Kidney (tissue), 14 donors: ENCODE data around the gene MARF1. TPM values are rescaled to one million over a fixed set of nuclear protein-coding genes. Genes with fewer than 3 reads are reported as not detected.

Experiments used
- DNase-seq, 5 donors: peaks; one replicate each; pipeline ENCODE4 v3.0.0-alpha.2; 2013 to 2020
- FAIRE-seq: peaks from 2 replicates; lab custom pipeline; 2012; peaks lifted over from hg19 to GRCh38; lab: Jason Lieb, UNC
- H3K27ac ChIP-seq, 2 donors: one replicate each; pipeline ENCODE4 v1.7.0; 2013; ENCODE audit warnings: low read depth in 2 of 2, low read length in 2 of 2, inconsistent platforms in 1 of 2
- H3K27me3 ChIP-seq: one replicate; pipeline ENCODE4 v1.7.1; 2013; ENCODE audit warnings: low read length, inconsistent platforms; ENCODE audit not compliant: control insufficient read depth, insufficient read depth
- H3K36me3 ChIP-seq, 3 donors: one replicate each; pipeline versions ENCODE4 v1.7.0 to v1.7.1; 2013; ENCODE audit warnings: low read length in 3 of 3, control low read depth in 1 of 3, inconsistent platforms in 1 of 3; ENCODE audit not compliant: insufficient read depth in 3 of 3, control insufficient read depth in 2 of 3
- H3K4me1 ChIP-seq, 3 donors: one replicate each; pipeline versions ENCODE4 v1.7.0 to v1.7.1; 2013; ENCODE audit warnings: low read length in 3 of 3, inconsistent platforms in 1 of 3, low read depth in 1 of 3; ENCODE audit not compliant: control insufficient read depth in 2 of 3, insufficient read depth in 2 of 3
- H3K4me3 ChIP-seq, 3 donors: one replicate each; pipeline versions ENCODE4 v1.7.0 to v1.8.1; 2013; ENCODE audit warnings: low read length in 3 of 3, control low read depth in 1 of 3, inconsistent platforms in 1 of 3
- H3K9ac ChIP-seq, 3 donors: one replicate each; pipeline versions ENCODE4 v1.7.0 to v1.7.1; 2013; ENCODE audit warnings: low read length in 3 of 3, control low read depth in 1 of 3, inconsistent platforms in 1 of 3
- H3K9me3 ChIP-seq, 3 donors: one replicate each; pipeline versions ENCODE4 v1.7.0 to v1.7.1; 2013; ENCODE audit warnings: low read length in 3 of 3, control low read depth in 1 of 3, inconsistent platforms in 1 of 3; ENCODE audit not compliant: control insufficient read depth in 2 of 3, insufficient read depth in 1 of 3
- CTCF ChIP-seq: IDR thresholded peaks from 3 replicates; pipeline ENCODE4 v1.5.1; 2012; ENCODE audit warnings: mild to moderate bottlenecking, moderate library complexity, borderline replicate concordance; ENCODE audit not compliant: insufficient read depth; ENCODE audit errors: extremely low read depth
- intact Hi-C: fragments of 100-400 bp; cut with DNase I; formaldehyde crosslinking; loops from one replicate; pipeline ENCODE4 v1.11.1; 2022
- polyA plus RNA-seq: library from polyadenylated mRNA; stranded (reverse); fragments of 350-450 nt; fragmentation: Illumina TruSeq; extraction: RNeasy Lipid Tissue Mini Kit (QIAGEN cat#74804); gene quantifications from one replicate; pipeline ENCODE4 v1.2.3, GENCODE V29; 2014; ENCODE audit warnings: low read depth, low replicate concordance; ENCODE audit not compliant: insufficient read depth
- total RNA-seq: library from RNA; stranded (reverse); fragmentation: NEBNext Ultra II Directional; extraction: Animal tissue kit (Norgen Biotek cat#: 25700); gene quantifications from one replicate; pipeline ENCODE4 v1.2.1, GENCODE V29; 2021
- donor health status: control.
- donor health status: control.
- donor health status: control.
- donor health status: control.
- donor health status: control.
- donor health status: DM: yes; HTN: yes; CAD: no.
- donor health status: Normal renal cell carcinoma (clear cell type).

MARF1 gene
- total and polyA plus RNA-seq, 2 donors from 2014 or later = 17.5 to 80.7 TPM

- H3K27me3 ChIP-seq = no peaks in the 10 kb centered on the region
- DNase-seq = no peak
- H3K9ac ChIP-seq = no peak overlapping the region
- FAIRE-seq = no peak
- TF ChIP-seq CTCF = no peak
- no peaks in the 10 kb centered on the region for H3K4me1 ChIP-seq
- H3K36me3 ChIP-seq = peaks cover 2 to 33% (median 29%) of the 10 kb centered on the region in 3 donors
- H3K4me3 ChIP-seq = no peak overlapping the region
- H3K9me3 ChIP-seq = no peaks in the 10 kb centered on the region
- intact Hi-C loops = no loop called here
- no peak overlapping the region for H3K27ac ChIP-seq
Measured at GRCh38 chr16:15594711-15595320, 48.1 kb downstream of the MARF1 start.

DNA sequence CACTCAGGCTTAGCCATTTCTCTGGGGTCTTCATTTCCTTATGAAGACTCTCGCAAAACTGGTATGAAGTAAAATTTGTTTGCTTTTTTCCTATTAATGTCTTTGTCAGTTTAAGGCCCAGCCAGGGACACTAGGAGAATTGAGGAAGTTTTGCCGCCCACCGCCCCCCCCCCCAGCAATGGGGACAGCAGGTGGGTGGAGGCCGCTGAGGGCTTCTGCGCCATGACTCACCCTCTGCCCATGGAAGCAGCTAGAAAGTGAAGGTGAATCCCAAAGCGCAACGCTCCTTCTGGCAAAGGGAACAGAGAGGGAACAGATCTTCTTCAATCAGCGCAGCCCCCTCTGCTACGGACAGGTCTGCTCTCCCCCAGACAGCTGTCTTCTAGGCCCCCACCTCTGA, 49.7 kb downstream of the MARF1 start:
- no peak overlapping the region for H3K27ac ChIP-seq
- no peaks in the 10 kb centered on the region for H3K4me1 ChIP-seq
- no peaks in the 10 kb centered on the region for H3K9me3 ChIP-seq
- no peak for DNase-seq
- no peak overlapping the region for H3K9ac ChIP-seq
- no peak overlapping the region for H3K4me3 ChIP-seq
- no peak for FAIRE-seq
- no peak for TF ChIP-seq CTCF
- intact Hi-C loops = no loop called here
- H3K27me3 ChIP-seq = no peaks in the 10 kb centered on the region
- H3K36me3 ChIP-seq = peaks cover 2 to 29% (median 22%) of the 10 kb centered on the region in 3 donors

GRCh38 chr16:15592324-15592723, 50.6 kb downstream of the MARF1 start:
- TF ChIP-seq CTCF = no peak
- no peak overlapping the region for H3K4me3 ChIP-seq
- no peaks in the 10 kb centered on the region for H3K27me3 ChIP-seq
- no peaks in the 10 kb centered on the region for H3K9me3 ChIP-seq
- intact Hi-C loops = no loop called here
- no peak for FAIRE-seq
- H3K27ac ChIP-seq = no peak overlapping the region
- H3K4me1 ChIP-seq = no peaks in the 10 kb centered on the region
- no peak overlapping the region for H3K9ac ChIP-seq
- H3K36me3 ChIP-seq = peaks cover 4 to 23% (median 14%) of the 10 kb centered on the region in 3 donors
- DNase-seq = no peak
